HUES48 (cell line): Measurements from ENCODE around the gene NAT14.
A peak's percentile ranks its signal among the peaks of the same experiment; 100 is the strongest.

Experiments used
- H3K27ac ChIP-seq: one replicate; pipeline ENCODE4 v1.7.0; 2013; ENCODE audit warnings: low read depth, low read length, inconsistent platforms
- H3K27me3 ChIP-seq: 2 replicates; pipeline ENCODE4 v1.6.1; 2013; ENCODE audit warnings: mild to moderate bottlenecking, low read length; ENCODE audit not compliant: control insufficient read depth, insufficient read depth
- H3K36me3 ChIP-seq: 2 replicates; pipeline ENCODE4 v1.6.1; 2013; ENCODE audit warnings: low read length; ENCODE audit not compliant: control insufficient read depth, insufficient read depth
- H3K4me1 ChIP-seq: 2 replicates; pipeline ENCODE4 v1.6.1; 2013; ENCODE audit warnings: mild to moderate bottlenecking, low read length; ENCODE audit not compliant: control insufficient read depth, insufficient read depth
- H3K4me3 ChIP-seq: 2 replicates; pipeline ENCODE4 v1.5.1; 2013; ENCODE audit warnings: mild to moderate bottlenecking, low read depth, low read length
- H3K9ac ChIP-seq: 2 replicates; pipeline ENCODE4 v1.6.1; 2013; ENCODE audit warnings: mild to moderate bottlenecking, low read depth, low read length, moderate library complexity
- H3K9me3 ChIP-seq: 2 replicates; pipeline ENCODE4 v1.6.1; 2013; ENCODE audit warnings: low read length; ENCODE audit not compliant: control insufficient read depth, insufficient read depth

Gene NAT14

GRCh38 chr19:55484593-55485438, at the start of gene NAT14:
NAT14 (plus strand) TSS chr19:55485188; CDS start chr19:55485709, 521 bp downstream.
- Histone ChIP-seq H3K36me3 (peaks cover 4% of the 10 kb centered on the region; the same call in 1 of the 2 replicates), H3K27ac (peak within 1 kb of the TSS; percentile 74), H3K9me3 (no peaks in the 10 kb centered on the region), H3K4me3 (peak within 1 kb of the TSS; percentile 89), H3K9ac (peak within 1 kb of the TSS; percentile 66), H3K27me3 (no peaks in the 10 kb centered on the region), H3K4me1 (peaks cover 42% of the 10 kb centered on the region)

DNA sequence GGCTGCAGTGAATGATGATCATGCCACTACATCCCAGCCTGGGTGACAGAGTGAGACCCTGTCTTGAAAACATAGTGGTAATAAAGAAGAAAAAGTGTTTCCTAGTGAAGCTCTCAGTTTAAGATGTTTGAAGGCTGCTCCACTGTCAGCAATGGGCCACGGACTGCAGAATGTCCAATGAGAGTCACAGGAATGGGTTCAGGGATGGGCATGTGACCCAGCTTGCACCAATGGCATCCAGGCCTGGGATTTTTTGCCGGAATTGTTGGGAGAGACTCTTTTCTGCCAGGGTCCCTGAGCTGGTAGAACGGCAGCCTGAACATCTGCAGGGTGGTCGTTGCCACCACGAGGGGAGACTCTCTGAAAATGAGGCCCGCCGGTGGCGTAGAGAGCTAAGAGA, 48.1 kb upstream of the NAT14 start:
- Histone ChIP-seq H3K4me1 (peaks cover 4% of the 10 kb centered on the region; the same call in 1 of the 2 replicates), H3K9ac (no peak overlapping the region), H3K36me3 (no peaks in the 10 kb centered on the region), H3K9me3 (no peaks in the 10 kb centered on the region), H3K27ac (no peak overlapping the region), H3K4me3 (no peak overlapping the region), H3K27me3 (peaks cover 39% of the 10 kb centered on the region)

GRCh38 chr19:55437410-55437809, 47.6 kb upstream of the NAT14 start:
- Histone ChIP-seq H3K27me3 (peaks cover 44% of the 10 kb centered on the region), H3K4me1 (peaks cover 4% of the 10 kb centered on the region; the same call in 1 of the 2 replicates), H3K4me3 (no peak overlapping the region), H3K36me3 (no peaks in the 10 kb centered on the region), H3K27ac (no peak overlapping the region), H3K9ac (no peak overlapping the region), H3K9me3 (no peaks in the 10 kb centered on the region)

DNA sequence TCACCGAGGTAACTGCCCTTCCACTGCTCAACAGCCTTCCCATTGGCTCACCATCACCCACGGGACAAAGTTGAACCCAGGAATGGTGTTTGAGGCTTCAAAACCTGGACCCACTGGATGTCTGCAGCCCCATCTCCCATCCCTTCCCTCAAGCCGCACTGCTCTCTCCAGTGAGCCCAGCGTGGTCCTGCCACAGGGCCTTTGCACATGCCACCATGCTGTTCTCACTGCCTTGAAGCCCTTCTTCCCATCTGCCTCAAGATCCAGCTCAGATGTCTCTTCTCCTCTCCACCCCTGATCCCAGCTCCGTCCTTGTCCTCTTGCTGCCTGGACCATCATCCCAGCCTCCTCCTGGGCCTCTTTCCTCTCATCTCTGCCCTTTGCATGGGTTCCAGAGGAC, 45.9 kb upstream of the NAT14 start:
- peaks cover 61% of the 10 kb centered on the region for H3K27me3 ChIP-seq
- H3K9ac ChIP-seq = no peak overlapping the region
- no peak overlapping the region for H3K4me3 ChIP-seq
- H3K9me3 ChIP-seq = no peaks in the 10 kb centered on the region
- H3K36me3 ChIP-seq = no peaks in the 10 kb centered on the region
- no peak overlapping the region for H3K27ac ChIP-seq
- H3K4me1 ChIP-seq = peaks cover 4% of the 10 kb centered on the region; the same call in 1 of the 2 replicates

- no peaks in the 10 kb centered on the region for H3K36me3 ChIP-seq
- H3K4me3 ChIP-seq = peak overlapping the region; percentile 66
- H3K9me3 ChIP-seq = no peaks in the 10 kb centered on the region
- no peak overlapping the region for H3K27ac ChIP-seq
- peaks cover 76% of the 10 kb centered on the region for H3K27me3 ChIP-seq
- H3K9ac ChIP-seq = no peak overlapping the region
- H3K4me1 ChIP-seq = peaks cover 4% of the 10 kb centered on the region; the same call in 1 of the 2 replicates
These were observed 44.4 kb upstream of the NAT14 start for GRCh38 chr19:55440411-55441105.

- Histone ChIP-seq H3K9me3 (no peaks in the 10 kb centered on the region), H3K27ac (no peak overlapping the region), H3K36me3 (no peaks in the 10 kb centered on the region), H3K4me1 (peaks cover 4% of the 10 kb centered on the region; the same call in 1 of the 2 replicates), H3K4me3 (peak overlapping the region; percentile 66), H3K27me3 (peaks cover 81% of the 10 kb centered on the region), H3K9ac (no peak overlapping the region)
These were observed 43.7 kb upstream of the NAT14 start for GRCh38 chr19:55441319-55441691.

DNA sequence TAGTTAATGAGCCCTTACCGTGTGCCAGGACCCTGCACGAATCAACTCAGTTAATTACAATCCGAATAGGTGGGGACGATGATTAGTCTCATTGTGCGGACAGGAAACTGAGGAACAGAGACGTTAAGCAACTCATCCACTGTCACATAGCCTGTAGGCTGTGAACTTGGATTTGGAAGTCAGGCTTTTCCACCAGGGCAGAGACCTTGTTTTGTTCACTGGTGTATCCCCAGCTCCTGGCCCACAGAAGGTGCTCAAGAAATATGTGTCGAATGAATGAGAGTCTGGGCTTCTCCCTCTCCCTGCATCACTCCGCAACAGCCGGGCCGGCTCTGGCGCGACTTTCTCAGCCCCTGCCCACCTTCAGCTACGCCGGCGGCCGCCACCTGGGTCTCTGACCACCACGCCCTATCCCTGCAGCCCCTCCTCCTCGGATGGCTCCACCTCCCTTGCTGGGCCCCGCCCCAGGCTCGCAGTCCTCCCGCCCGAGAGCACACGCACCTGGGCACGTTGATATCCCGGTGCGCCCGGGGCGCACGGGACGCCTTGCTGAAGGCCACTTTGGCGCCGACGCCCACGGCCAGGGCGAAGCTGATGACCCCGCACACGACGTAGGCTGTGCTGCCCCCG, 43.2 kb upstream of the NAT14 start:
- Histone ChIP-seq H3K4me1 (peaks cover 4% of the 10 kb centered on the region; the same call in 1 of the 2 replicates), H3K27me3 (peaks cover 86% of the 10 kb centered on the region), H3K27ac (no peak overlapping the region), H3K36me3 (no peaks in the 10 kb centered on the region), H3K9me3 (no peaks in the 10 kb centered on the region), H3K9ac (no peak overlapping the region), H3K4me3 (peak overlapping the region; percentile 66; the same call in 1 of the 2 replicates)

- Histone ChIP-seq H3K4me1 (peaks cover 4% of the 10 kb centered on the region; the same call in 1 of the 2 replicates), H3K27me3 (peaks cover 93% of the 10 kb centered on the region), H3K27ac (no peak overlapping the region)
These were observed 42.5 kb upstream of the NAT14 start for GRCh38 chr19:55442372-55442961.

GRCh38 chr19:55443045-55443823, 41.8 kb upstream of the NAT14 start, which contains the start of gene SHISA7:
SHISA7 (minus strand) TSS chr19:55443300; CDS start chr19:55442863, 437 bp downstream.
- Histone ChIP-seq H3K36me3 (no peaks in the 10 kb centered on the region), H3K27me3 (peaks cover 98% of the 10 kb centered on the region), H3K9ac (no peak within 1 kb of the TSS), H3K9me3 (no peaks in the 10 kb centered on the region), H3K27ac (no peak within 1 kb of the TSS), H3K4me3 (peak within 1 kb of the TSS; percentile 38; the same call in 1 of the 2 replicates), H3K4me1 (peaks cover 4% of the 10 kb centered on the region; the same call in 1 of the 2 replicates)

More at GRCh38 chr19:55442372-55442961, 42.5 kb upstream of the NAT14 start:
- no peaks in the 10 kb centered on the region for H3K36me3 ChIP-seq
- no peak overlapping the region; the same call in 1 of the 2 replicates for H3K4me3 ChIP-seq
- no peak overlapping the region for H3K9ac ChIP-seq
- H3K9me3 ChIP-seq = no peaks in the 10 kb centered on the region
